SU-DHL-6 (cell line): Measurements from ENCODE around the gene KATNB1.

ENCODE experiments used
- CTCF ChIP-seq: fragments of 200-600 bp; sonication (generic); IDR thresholded peaks from one replicate; pipeline ENCODE4 v1.5.1; 2017; ENCODE audit warnings: antibody characterized with exemption, mild to moderate bottlenecking, low read length, moderate library complexity; ENCODE audit not compliant: insufficient read depth, poor library complexity, severe bottlenecking
- EZH2phosphoT487 ChIP-seq: fragments of 200-600 bp; sonication (generic), shearing (Covaris generic); conservative IDR thresholded peaks from 2 replicates; pipeline ENCODE4 v1.6.1; 2018; ENCODE audit warnings: mild to moderate bottlenecking, antibody characterized with exemption, low read length, moderate library complexity, mixed read lengths

- TF ChIP-seq CTCF (no peak), EZH2phosphoT487 (no peak)
Observed at GRCh38 chr16:57749101-57749692, 13.6 kb downstream of the KATNB1 start.
